Ishikawa (cell line): ENCODE measurements around the gene GALP.

ENCODE experiments used
- CREB1 ChIP-seq: IDR thresholded peaks from 2 replicates; pipeline ENCODE4 v1.6.1; 2012; ENCODE audit warnings: low read depth
- EGR1 ChIP-seq: IDR thresholded peaks from 2 replicates; pipeline ENCODE4 v1.6.1; 2012
- FOXM1 ChIP-seq: IDR thresholded peaks from 2 replicates; pipeline ENCODE4 v1.6.1; 2012; ENCODE audit warnings: low read depth, borderline replicate concordance
- RAD21 ChIP-seq: IDR thresholded peaks from 2 replicates; pipeline ENCODE4 v1.6.1; 2012; ENCODE audit warnings: low read depth
- TAF1 ChIP-seq: IDR thresholded peaks from 2 replicates; pipeline ENCODE4 v1.6.1; 2012; ENCODE audit warnings: low read depth, mild to moderate bottlenecking
- TEAD4 ChIP-seq: IDR thresholded peaks from 2 replicates; pipeline ENCODE4 v1.6.1; 2012
- YY1 ChIP-seq: IDR thresholded peaks from 2 replicates; pipeline ENCODE4 v1.6.1; 2012; ENCODE audit warnings: low read depth
- TF ChIP-seq, protein P1 (sequence below): IDR thresholded peaks from 2 replicates; pipeline ENCODE4 v1.6.1; 2012; ENCODE audit warnings: low read depth, mild to moderate bottlenecking

DNA sequence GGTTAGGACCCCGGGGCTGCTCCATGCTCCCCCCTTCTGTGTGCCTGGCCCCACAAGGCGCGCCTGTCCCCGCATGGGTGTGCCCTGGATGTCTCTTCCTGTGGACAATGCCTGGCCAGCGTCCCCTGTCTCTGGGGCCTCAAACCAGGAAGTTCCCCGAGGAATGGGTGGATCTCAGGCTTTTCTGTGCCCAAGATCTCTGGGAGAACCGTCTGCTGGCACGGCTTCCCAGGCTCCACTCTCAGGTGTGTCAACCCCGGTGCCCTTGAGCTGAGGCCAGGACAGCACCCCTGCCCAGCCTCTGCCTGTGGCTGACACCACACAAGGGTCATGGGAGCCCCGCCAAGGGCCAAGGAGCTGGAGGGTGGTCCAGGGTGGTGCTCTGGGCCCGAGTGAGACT is 19.0 kb upstream of the GALP start:
- TF ChIP-seq TAF1 (no peak), EGR1 (no peak), CREB1 (no peak), YY1 (no peak), TEAD4 (no peak), FOXM1 (no peak), RAD21 (no peak)
- TF ChIP-seq, protein P1, sequence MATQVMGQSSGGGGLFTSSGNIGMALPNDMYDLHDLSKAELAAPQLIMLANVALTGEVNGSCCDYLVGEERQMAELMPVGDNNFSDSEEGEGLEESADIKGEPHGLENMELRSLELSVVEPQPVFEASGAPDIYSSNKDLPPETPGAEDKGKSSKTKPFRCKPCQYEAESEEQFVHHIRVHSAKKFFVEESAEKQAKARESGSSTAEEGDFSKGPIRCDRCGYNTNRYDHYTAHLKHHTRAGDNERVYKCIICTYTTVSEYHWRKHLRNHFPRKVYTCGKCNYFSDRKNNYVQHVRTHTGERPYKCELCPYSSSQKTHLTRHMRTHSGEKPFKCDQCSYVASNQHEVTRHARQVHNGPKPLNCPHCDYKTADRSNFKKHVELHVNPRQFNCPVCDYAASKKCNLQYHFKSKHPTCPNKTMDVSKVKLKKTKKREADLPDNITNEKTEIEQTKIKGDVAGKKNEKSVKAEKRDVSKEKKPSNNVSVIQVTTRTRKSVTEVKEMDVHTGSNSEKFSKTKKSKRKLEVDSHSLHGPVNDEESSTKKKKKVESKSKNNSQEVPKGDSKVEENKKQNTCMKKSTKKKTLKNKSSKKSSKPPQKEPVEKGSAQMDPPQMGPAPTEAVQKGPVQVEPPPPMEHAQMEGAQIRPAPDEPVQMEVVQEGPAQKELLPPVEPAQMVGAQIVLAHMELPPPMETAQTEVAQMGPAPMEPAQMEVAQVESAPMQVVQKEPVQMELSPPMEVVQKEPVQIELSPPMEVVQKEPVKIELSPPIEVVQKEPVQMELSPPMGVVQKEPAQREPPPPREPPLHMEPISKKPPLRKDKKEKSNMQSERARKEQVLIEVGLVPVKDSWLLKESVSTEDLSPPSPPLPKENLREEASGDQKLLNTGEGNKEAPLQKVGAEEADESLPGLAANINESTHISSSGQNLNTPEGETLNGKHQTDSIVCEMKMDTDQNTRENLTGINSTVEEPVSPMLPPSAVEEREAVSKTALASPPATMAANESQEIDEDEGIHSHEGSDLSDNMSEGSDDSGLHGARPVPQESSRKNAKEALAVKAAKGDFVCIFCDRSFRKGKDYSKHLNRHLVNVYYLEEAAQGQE = no peak
